GM18909 (cell line): ENCODE measurements around the gene WFDC2.
A peak's percentile ranks its signal among the peaks of the same experiment; 100 is the strongest.
"Not testable (repeated sequence)": the region's sequence is repeated elsewhere in the genome, so short reads cannot be mapped to it uniquely, and the experiment has no call there.

Source experiments
- ATAC-seq: cut with Tn5 transposase; IDR thresholded peaks from one replicate; pipeline ENCODE4 v1.9.1; 2021; ENCODE audit warnings: mild to moderate bottlenecking; ENCODE audit not compliant: unreplicated experiment, poor library complexity

WFDC2 gene

GRCh38 chr20:45450097-45450818, 19.3 kb upstream of the WFDC2 start:
- no peak for ATAC-seq

- no peak for ATAC-seq
Measured at GRCh38 chr20:45452238-45452637, 17.3 kb upstream of the WFDC2 start.

GRCh38 chr20:45452772-45453691, 16.5 kb upstream of the WFDC2 start:
- no peak for ATAC-seq

GRCh38 chr20:45456632-45457031, 12.9 kb upstream of the WFDC2 start:
- no peak for ATAC-seq

- ATAC-seq: no peak
Measured at GRCh38 chr20:45459606-45460005, 9.9 kb upstream of the WFDC2 start.

- ATAC-seq: no peak
Measured at GRCh38 chr20:45461225-45461624, 8.3 kb upstream of the WFDC2 start.

GRCh38 chr20:45462711-45463509, 6.6 kb upstream of the WFDC2 start:
- ATAC-seq: no peak

GRCh38 chr20:45463709-45464108, 5.8 kb upstream of the WFDC2 start:
- no peak for ATAC-seq

- ATAC-seq: no peak
Measured at GRCh38 chr20:45465491-45466266, 3.9 kb upstream of the WFDC2 start.

GRCh38 chr20:45467172-45467571, 2.4 kb upstream of the WFDC2 start:
- no peak for ATAC-seq

- no peak for ATAC-seq
Measured at GRCh38 chr20:45467861-45468260, 1.7 kb upstream of the WFDC2 start.

GRCh38 chr20:45470262-45470931, 844 bp downstream of the WFDC2 start:
- peak; percentile 68 for ATAC-seq

- ATAC-seq: peak; percentile 25
Measured at GRCh38 chr20:45470937-45471336, 1.4 kb downstream of the WFDC2 start.

GRCh38 chr20:45472286-45472685, 2.7 kb downstream of the WFDC2 start:
- not testable (repeated sequence) for ATAC-seq

GRCh38 chr20:45477530-45478148, 8.1 kb downstream of the WFDC2 start:
- ATAC-seq: not testable (repeated sequence)

- no peak for ATAC-seq
Measured at GRCh38 chr20:45479822-45480221, 10.3 kb downstream of the WFDC2 start.

GRCh38 chr20:45484676-45485075, 15.1 kb downstream of the WFDC2 start:
- ATAC-seq: no peak

- no peak for ATAC-seq
Measured at GRCh38 chr20:45485388-45485787, 15.8 kb downstream of the WFDC2 start.

- no peak for ATAC-seq
Measured at GRCh38 chr20:45487231-45487635, 17.7 kb downstream of the WFDC2 start.
